Measurements from ENCODE around the gene NSUN7. TPM values are rescaled to one million over a fixed set of nuclear protein-coding genes. Genes with fewer than 3 reads are reported as not detected.
A peak's percentile ranks its signal among the peaks of the same experiment; 100 is the strongest.

The NSUN7 gene
- total RNA-seq, 2 donors from 2014 or later, result 10.9 to 11.2 TPM

GRCh38 chr4:40833212-40833611, 83.5 kb downstream of the NSUN7 start:
- no peaks in the 10 kb centered on the region for H3K36me3 ChIP-seq

DNA sequence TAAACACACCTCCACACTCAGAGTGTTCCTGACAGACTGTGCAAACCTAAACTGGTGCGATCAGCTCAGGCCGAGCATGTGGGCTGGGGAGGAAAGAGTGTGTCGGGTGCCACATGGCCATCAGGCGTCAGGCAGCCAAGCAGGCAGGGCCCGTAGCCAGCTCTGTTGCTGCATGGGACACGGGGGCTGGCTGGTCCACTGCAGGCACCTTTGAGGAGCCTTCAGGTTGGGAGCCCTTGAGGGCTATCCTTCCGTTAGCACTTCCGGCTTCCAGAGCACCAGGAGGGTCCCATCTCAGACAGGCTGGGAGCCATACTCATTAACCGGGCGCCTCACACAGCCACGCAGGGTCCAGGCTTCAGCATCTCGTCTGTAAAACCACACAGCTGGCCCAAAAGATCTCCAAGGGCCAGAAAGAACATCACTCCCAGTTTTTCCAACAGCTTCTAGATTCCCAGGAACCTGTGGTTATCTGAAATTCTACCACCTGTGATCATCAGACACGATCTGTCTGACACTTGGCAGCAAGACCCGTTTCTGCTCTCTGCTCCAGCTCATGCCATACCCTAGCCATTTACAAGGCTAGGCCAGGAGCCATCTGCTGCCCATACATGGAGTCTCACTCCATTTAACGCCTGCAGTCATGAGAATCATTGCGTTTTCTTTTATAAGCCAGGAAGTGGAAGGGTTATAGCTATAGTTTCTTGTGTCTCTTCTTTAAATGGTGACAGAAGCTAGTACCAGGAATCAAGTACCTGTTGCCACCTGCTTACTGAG, 87.5 kb downstream of the NSUN7 start:
- Histone ChIP-seq H3K4me3 (no peak overlapping the region), H3K9me3 (no peaks in the 10 kb centered on the region), H3K36me3 (no peaks in the 10 kb centered on the region), H3K27me3 (no peaks in the 10 kb centered on the region), H3K27ac (no peak overlapping the region), H3K9ac (ENCODE audit: low read depth in 2 of 2, low read length in 2 of 2) (no peak overlapping the region), H3K4me1 (no peaks in the 10 kb centered on the region)
- intact Hi-C loops (cut with DNase I), result no loop called here
- no peak for DNase-seq
- TF ChIP-seq, protein P1, sequence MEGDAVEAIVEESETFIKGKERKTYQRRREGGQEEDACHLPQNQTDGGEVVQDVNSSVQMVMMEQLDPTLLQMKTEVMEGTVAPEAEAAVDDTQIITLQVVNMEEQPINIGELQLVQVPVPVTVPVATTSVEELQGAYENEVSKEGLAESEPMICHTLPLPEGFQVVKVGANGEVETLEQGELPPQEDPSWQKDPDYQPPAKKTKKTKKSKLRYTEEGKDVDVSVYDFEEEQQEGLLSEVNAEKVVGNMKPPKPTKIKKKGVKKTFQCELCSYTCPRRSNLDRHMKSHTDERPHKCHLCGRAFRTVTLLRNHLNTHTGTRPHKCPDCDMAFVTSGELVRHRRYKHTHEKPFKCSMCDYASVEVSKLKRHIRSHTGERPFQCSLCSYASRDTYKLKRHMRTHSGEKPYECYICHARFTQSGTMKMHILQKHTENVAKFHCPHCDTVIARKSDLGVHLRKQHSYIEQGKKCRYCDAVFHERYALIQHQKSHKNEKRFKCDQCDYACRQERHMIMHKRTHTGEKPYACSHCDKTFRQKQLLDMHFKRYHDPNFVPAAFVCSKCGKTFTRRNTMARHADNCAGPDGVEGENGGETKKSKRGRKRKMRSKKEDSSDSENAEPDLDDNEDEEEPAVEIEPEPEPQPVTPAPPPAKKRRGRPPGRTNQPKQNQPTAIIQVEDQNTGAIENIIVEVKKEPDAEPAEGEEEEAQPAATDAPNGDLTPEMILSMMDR (IDR thresholded peaks at IDR 0.05), result no peak

More at GRCh38 chr4:40833212-40833611, 83.5 kb downstream of the NSUN7 start:
- Histone ChIP-seq H3K4me3 (no peak overlapping the region), H3K4me1 (no peaks in the 10 kb centered on the region), H3K27me3 (no peaks in the 10 kb centered on the region), H3K9ac (ENCODE audit: low read depth in 2 of 2, low read length in 2 of 2) (no peak overlapping the region), H3K27ac (no peak overlapping the region), H3K9me3 (no peaks in the 10 kb centered on the region)
- no peak for DNase-seq
- TF ChIP-seq, protein P1 (IDR thresholded peaks at IDR 0.05), result no peak
- intact Hi-C loops (cut with DNase I), result no loop called here

- Histone ChIP-seq H3K27me3 (no peaks in the 10 kb centered on the region), H3K27ac (no peak overlapping the region), H3K4me1 (no peaks in the 10 kb centered on the region), H3K9ac (ENCODE audit: low read depth in 2 of 2, low read length in 2 of 2) (no peak overlapping the region), H3K4me3 (no peak overlapping the region), H3K9me3 (no peaks in the 10 kb centered on the region), H3K36me3 (no peaks in the 10 kb centered on the region)
- no peak for DNase-seq
- TF ChIP-seq, protein P1 (IDR thresholded peaks at IDR 0.05), result no peak
- intact Hi-C loops (cut with DNase I), result no loop called here
Measured at GRCh38 chr4:40838742-40839141, 89.0 kb downstream of the NSUN7 start.

GRCh38 chr4:40840255-40840984, 90.7 kb downstream of the NSUN7 start:
- H3K4me3 ChIP-seq, result no peak overlapping the region
- no peak overlapping the region for H3K9ac ChIP-seq (ENCODE audit: low read depth in 2 of 2, low read length in 2 of 2)
- no peak overlapping the region for H3K27ac ChIP-seq
- intact Hi-C loops (cut with DNase I), result loop anchor here (5.0 kb wide), 1 partner anchor 103 kb away; no protein-coding TSS in a partner anchor
- TF ChIP-seq, protein P1 (IDR thresholded peaks at IDR 0.05), result no peak
- no peaks in the 10 kb centered on the region for H3K27me3 ChIP-seq
- no peaks in the 10 kb centered on the region for H3K36me3 ChIP-seq
- H3K9me3 ChIP-seq, result no peaks in the 10 kb centered on the region
- no peak for DNase-seq
- no peaks in the 10 kb centered on the region for H3K4me1 ChIP-seq

DNA sequence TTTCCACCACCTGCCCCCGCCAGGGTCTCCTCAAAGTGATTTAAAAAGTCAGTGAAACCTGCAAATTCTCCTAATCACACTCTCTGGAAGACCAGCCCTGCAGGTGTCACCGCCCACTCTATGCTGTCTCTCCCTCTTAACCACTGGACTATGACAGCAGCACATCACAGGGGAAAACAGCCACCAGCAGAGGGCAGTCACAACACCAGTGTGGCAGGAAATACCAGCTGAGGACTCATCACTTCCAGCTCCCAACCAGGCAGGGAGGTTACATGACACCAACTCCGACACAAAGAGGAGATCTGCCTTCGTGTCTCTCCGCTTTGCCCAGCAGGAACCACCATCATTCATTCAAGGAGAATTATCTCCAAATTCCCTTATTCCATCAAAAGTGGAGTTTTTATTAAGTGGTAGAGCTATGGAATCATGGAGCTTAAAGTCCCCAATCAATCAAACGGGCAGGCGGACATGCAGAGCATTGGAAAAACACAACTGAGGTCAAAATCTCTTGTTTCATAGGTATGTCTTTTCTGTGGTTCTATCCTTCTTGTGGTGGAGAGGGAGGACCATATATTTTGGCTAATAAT, 91.3 kb downstream of the NSUN7 start:
- Histone ChIP-seq H3K9me3 (no peaks in the 10 kb centered on the region), H3K9ac (ENCODE audit: low read depth in 2 of 2, low read length in 2 of 2) (no peak overlapping the region), H3K4me3 (no peak overlapping the region), H3K27me3 (no peaks in the 10 kb centered on the region), H3K36me3 (no peaks in the 10 kb centered on the region), H3K27ac (no peak overlapping the region), H3K4me1 (no peaks in the 10 kb centered on the region)
- TF ChIP-seq, protein P1 (IDR thresholded peaks at IDR 0.05), result peak; percentile 62
- peak; percentile 83 for DNase-seq
- intact Hi-C loops (cut with DNase I), result loop anchor here (5.0 kb wide), 1 partner anchor 104 kb away; no protein-coding TSS in a partner anchor
